Panc1 (cell line): ENCODE results near the gene RMDN3. TPM values are rescaled to one million over a fixed set of nuclear protein-coding genes. Genes with fewer than 3 reads are reported as not detected.

ENCODE experiments used
- ATAC-seq: fragments of 200-7000 bp; cut with Tn5 transposase; 2 replicates; pipeline ENCODE4 v1.9.1; 2020; ENCODE audit warnings: mild to moderate bottlenecking, moderate library complexity
- BruUV-seq: library from RNA; stranded (reverse); fragments of 400-500 nt; replicated peaks from 2 replicates; lab custom pipeline; 2021; lab: Mats Ljungman, UMichigan
- CTCF ChIA-PET: fragments of 300-600 bp; sonication (Branson Sonifier 250); formaldehyde crosslinking; loops from one replicate; lab custom pipeline; 2022; ENCODE audit warnings: antibody characterized with exemption; lab: Charles Lee
- POLR2A ChIA-PET: fragments of 300-600 bp; sonication (Branson Sonifier 250); formaldehyde crosslinking; loops from one replicate; lab custom pipeline; 2022; ENCODE audit warnings: antibody characterized with exemption; lab: Charles Lee
- DNase-seq: peaks from one replicate; pipeline ENCODE4 v3.0.0-alpha.2; 2010; ENCODE audit warnings: low read depth, low spot score
- H3K27ac ChIP-seq: 2 replicates; pipeline ENCODE4 v1.5.1; 2011; ENCODE audit warnings: mild to moderate bottlenecking, low read length, inconsistent platforms
- H3K27me3 ChIP-seq: fragments of 200-500 bp; sonication (Bioruptor generic); 2 replicates; pipeline ENCODE4 v1.6.0; 2014; ENCODE audit warnings: low read length, inconsistent platforms; ENCODE audit not compliant: control insufficient read depth, insufficient read depth
- H3K36me3 ChIP-seq: fragments of 200-500 bp; sonication (Bioruptor generic); 2 replicates; pipeline ENCODE4 v1.5.1; 2014; ENCODE audit warnings: inconsistent platforms, mild to moderate bottlenecking, low read length, moderate library complexity; ENCODE audit not compliant: control insufficient read depth, insufficient read depth
- H3K4me1 ChIP-seq: 2 replicates; pipeline ENCODE4 v1.5.1; 2011; ENCODE audit warnings: inconsistent platforms, mild to moderate bottlenecking, low read length, moderate library complexity; ENCODE audit not compliant: control insufficient read depth, insufficient read depth
- H3K4me3 ChIP-seq, 2 experiments: 2 replicates each; pipeline ENCODE4 v1.5.1; 2011 to 2012; ENCODE audit warnings: low read depth in 2 of 2, low read length in 2 of 2, mild to moderate bottlenecking in 2 of 2, inconsistent platforms in 1 of 2, moderate library complexity in 1 of 2
- H3K9me3 ChIP-seq: fragments of 200-500 bp; sonication (Bioruptor generic); 2 replicates; pipeline ENCODE4 v1.5.1; 2014; ENCODE audit warnings: low read depth, mild to moderate bottlenecking, inconsistent platforms, low read length, moderate library complexity; ENCODE audit not compliant: control insufficient read depth, insufficient read depth
- CTCF ChIP-seq: fragments of 450-650 bp; IDR thresholded peaks from 2 replicates; pipeline ENCODE4 v1.5.1; 2017; ENCODE audit warnings: mild to moderate bottlenecking
- POLR2AphosphoS5 ChIP-seq: IDR thresholded peaks from 2 replicates; pipeline ENCODE4 v1.6.1; 2012; ENCODE audit warnings: mild to moderate bottlenecking, low read depth, low read length, moderate library complexity
- REST ChIP-seq, 2 experiments: IDR thresholded peaks; 2 replicates each; pipeline ENCODE4 v1.6.1; 2011 to 2012; ENCODE audit warnings: low read depth in 2 of 2, control low read depth in 1 of 2, low read length in 1 of 2, mild to moderate bottlenecking in 1 of 2, moderate library complexity in 1 of 2; ENCODE audit not compliant: insufficient read depth in 1 of 2
- SIN3A ChIP-seq: IDR thresholded peaks from 2 replicates; pipeline ENCODE4 v1.6.1; 2012; ENCODE audit warnings: low read depth, mild to moderate bottlenecking, low read length, moderate library complexity, borderline replicate concordance; ENCODE audit not compliant: insufficient read depth
- TCF7L2 ChIP-seq: IDR thresholded peaks from 2 replicates; pipeline ENCODE4 v1.6.1; 2011; ENCODE audit warnings: mild to moderate bottlenecking, low read depth, low read length, inconsistent platforms
- in situ Hi-C: cut with HindIII; loops from 2 replicates; pipeline ENCODE4 v1.10.0; 2016; ENCODE audit warnings: low sequenced_read_pairs, low pct_unique_long_range_greater_than_20kb
- intact Hi-C: fragments of 100-400 bp; cut with micrococcal nuclease; formaldehyde crosslinking; loops from one replicate; pipeline ENCODE4 v1.10.0; 2022; ENCODE audit not compliant: unreplicated experiment
- total RNA-seq: library from RNA; stranded (reverse); gene quantifications from one replicate; pipeline ENCODE4 v1.2.1, GENCODE V29; 2021; ENCODE audit not compliant: unreplicated experiment

Gene RMDN3
- total RNA-seq, 1 experiment from 2014 or later, result 33.2 TPM

- Histone ChIP-seq H3K27me3 (no peaks in the 10 kb centered on the region), H3K4me3 (no peak overlapping the region), H3K9me3 (no peaks in the 10 kb centered on the region), H3K36me3 (no peaks in the 10 kb centered on the region; the same call in 1 of the 2 replicates), H3K4me1 (peaks cover 9% of the 10 kb centered on the region), H3K27ac (no peak overlapping the region)
- no peak for ATAC-seq
- in situ Hi-C loops (no loop called here), intact Hi-C loops (no loop called here)
- no TSS peak for BruUV-seq
- ChIA-PET POLR2A (no interaction called here), CTCF (no interaction called here)
- no peak for TF ChIP-seq TCF7L2
- TF ChIP-seq REST (IDR thresholded peaks at IDR 0.05; ENCODE audit: insufficient read depth in 1 of 2, low read depth in 2 of 2, low read length in 1 of 2), result no peak
- no peak for TF ChIP-seq POLR2AphosphoS5
- TF ChIP-seq SIN3A, result no peak
- TF ChIP-seq CTCF, result no peak
- no peak for DNase-seq
Observed at GRCh38 chr15:40750885-40751284, 4.2 kb downstream of the RMDN3 start.

- H3K27ac ChIP-seq, result no peak overlapping the region
- no peaks in the 10 kb centered on the region for H3K27me3 ChIP-seq
- no peak for TF ChIP-seq TCF7L2
- no peak for TF ChIP-seq SIN3A
- no peak for TF ChIP-seq POLR2AphosphoS5
- TF ChIP-seq CTCF, result no peak
- TF ChIP-seq REST (IDR thresholded peaks at IDR 0.05; ENCODE audit: insufficient read depth in 1 of 2, low read depth in 2 of 2, low read length in 1 of 2), result no peak
- ChIA-PET CTCF (no interaction called here), POLR2A (interaction anchor here (0.6 kb wide), 2 partner anchors 19 to 149 kb away, joined by 3 to 5 read pairs; no protein-coding TSS in a partner anchor)
- ATAC-seq, result no peak
- no TSS peak for BruUV-seq
- intact Hi-C loops, result no loop called here
- H3K36me3 ChIP-seq, result no peaks in the 10 kb centered on the region
- peaks cover 3% of the 10 kb centered on the region; the same call in 1 of the 2 replicates for H3K4me1 ChIP-seq
- in situ Hi-C loops, result no loop called here
- no peak overlapping the region for H3K4me3 ChIP-seq
- DNase-seq, result no peak
- no peaks in the 10 kb centered on the region for H3K9me3 ChIP-seq
Observed at GRCh38 chr15:40749151-40749630, 5.9 kb downstream of the RMDN3 start.
